CD8-positive, alpha-beta memory T cell (primary cell): ENCODE results near the gene SAA4. TPM values are rescaled to one million over a fixed set of nuclear protein-coding genes. Genes with fewer than 3 reads are reported as not detected.
"Not testable (repeated sequence)": the region's sequence is repeated elsewhere in the genome, so short reads cannot be mapped to it uniquely, and the experiment has no call there.

Source experiments
- CTCF ChIA-PET: fragments of 350-600 bp; sonication (Branson Sonifier 250); formaldehyde crosslinking; loops from one replicate; lab custom pipeline; 2021; ENCODE audit warnings: antibody characterized with exemption; lab: Charles Lee
- POLR2A ChIA-PET: fragments of 350-600 bp; sonication (Branson Sonifier 250); formaldehyde crosslinking; loops from one replicate; lab custom pipeline; 2021; ENCODE audit warnings: antibody characterized with exemption; lab: Charles Lee
- DNase-seq, 5 donors: peaks; one replicate each; pipeline versions ENCODE4 v3.0.0 to v3.0.0-alpha.2; 2020 to 2022; ENCODE audit warnings: mixed read lengths in 1 of 5
- H3K27ac ChIP-seq: one replicate; pipeline ENCODE4 v1.7.0; 2013; ENCODE audit warnings: low read depth, mild to moderate bottlenecking, low read length, moderate library complexity
- H3K27me3 ChIP-seq: 2 replicates; pipeline ENCODE4 v1.7.0; 2013; ENCODE audit warnings: low read length, mild to moderate bottlenecking; ENCODE audit not compliant: insufficient read depth, poor library complexity, severe bottlenecking
- H3K36me3 ChIP-seq: 2 replicates; pipeline ENCODE4 v1.7.0; 2013; ENCODE audit warnings: mild to moderate bottlenecking, low read length, moderate library complexity; ENCODE audit not compliant: insufficient read depth
- H3K4me1 ChIP-seq: 2 replicates; pipeline ENCODE4 v1.7.0; 2013; ENCODE audit warnings: mild to moderate bottlenecking, low read length, moderate library complexity; ENCODE audit not compliant: insufficient read depth
- H3K4me3 ChIP-seq: 2 replicates; pipeline ENCODE4 v1.7.0; 2013; ENCODE audit warnings: mild to moderate bottlenecking, low read length
- H3K9me3 ChIP-seq: 2 replicates; pipeline ENCODE4 v1.7.0; 2013; ENCODE audit warnings: mild to moderate bottlenecking, low read length
- H3K27ac Mint-ChIP-seq, 8 donors: one replicate each; pipeline ENCODE4 v1.8.0; 2020 to 2021; ENCODE audit warnings: mixed read lengths in 8 of 8, mild to moderate bottlenecking in 6 of 8, inconsistent platforms in 3 of 8, moderate library complexity in 3 of 8
- H3K27me3 Mint-ChIP-seq, 2 donors: one replicate each; pipeline ENCODE4 v1.8.0; 2020 to 2021; ENCODE audit warnings: mixed read lengths in 2 of 2, mild to moderate bottlenecking in 1 of 2, moderate library complexity in 1 of 2
- H3K36me3 Mint-ChIP-seq, 3 donors: one replicate each; pipeline ENCODE4 v1.8.0; 2020 to 2021; ENCODE audit warnings: mixed read lengths in 3 of 3, inconsistent platforms in 1 of 3, mild to moderate bottlenecking in 1 of 3
- H3K4me1 Mint-ChIP-seq, 3 donors: one replicate each; pipeline ENCODE4 v1.8.0; 2020 to 2021; ENCODE audit warnings: mixed read lengths in 3 of 3, inconsistent platforms in 1 of 3, mild to moderate bottlenecking in 1 of 3
- H3K4me3 Mint-ChIP-seq, 7 donors: one replicate each; pipeline ENCODE4 v1.8.0; 2020 to 2021; ENCODE audit warnings: mixed read lengths in 7 of 7, mild to moderate bottlenecking in 6 of 7, moderate library complexity in 4 of 7, inconsistent platforms in 2 of 7
- H3K9me3 Mint-ChIP-seq, 5 donors: one replicate each; pipeline ENCODE4 v1.8.0; 2020 to 2022; ENCODE audit warnings: mixed read lengths in 5 of 5, mild to moderate bottlenecking in 3 of 5, moderate library complexity in 2 of 5, inconsistent platforms in 1 of 5
- polyA plus RNA-seq: library from polyadenylated mRNA; unstranded; fragments of 300-500 nt; fragmentation: Illumina TruSeq; gene quantifications from one replicate; pipeline ENCODE4 v1.2.3, GENCODE V29; 2021
- total RNA-seq, 2 experiments: library from RNA; stranded (reverse); gene quantifications; one replicate each; pipeline ENCODE4 v1.2.3, GENCODE V29; 2021

The SAA4 gene
- total and polyA plus RNA-seq, 3 experiments from 2014 or later = not detected

DNA sequence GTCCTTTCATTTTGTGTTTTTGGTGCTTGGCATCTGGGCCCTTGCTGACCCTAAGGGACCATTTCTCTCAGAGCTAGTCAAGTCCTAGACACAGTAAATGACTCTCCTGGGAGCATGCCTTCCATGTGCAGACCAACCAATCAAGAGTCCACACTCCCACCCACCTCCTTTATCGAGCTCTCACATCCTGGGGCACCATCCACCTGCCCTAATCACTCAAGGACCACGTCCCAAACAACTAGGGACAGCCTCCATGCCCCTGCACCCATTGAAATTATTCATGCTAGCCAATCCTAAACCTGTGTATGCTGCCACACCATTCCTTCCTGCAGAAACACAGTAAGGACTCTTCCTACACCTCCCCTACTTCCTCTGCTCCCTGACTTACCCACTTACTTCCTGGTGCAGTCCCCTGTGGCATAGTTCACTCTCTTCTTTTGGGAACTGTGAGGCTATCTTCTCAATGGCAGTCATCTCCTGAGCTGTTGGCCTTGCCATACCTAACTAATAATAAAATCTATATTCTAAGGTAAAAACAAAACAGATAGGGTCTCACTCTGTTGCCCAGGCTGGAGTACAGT lies 18.3 kb upstream of the SAA4 start:
- no peaks in the 10 kb centered on the region for H3K9me3 ChIP-seq
- ChIA-PET CTCF (no interaction called here), POLR2A (no interaction called here)
- no peak for DNase-seq
- Mint-ChIP-seq H3K27ac (no peak overlapping the region), H3K9me3 (no peaks in the 10 kb centered on the region), H3K36me3 (no peaks in the 10 kb centered on the region), H3K27me3 (peaks cover 0 to 7% of the 10 kb centered on the region in 2 donors), H3K4me1 (no peaks in the 10 kb centered on the region), H3K4me3 (no peak overlapping the region)
- H3K27me3 ChIP-seq = no peaks in the 10 kb centered on the region
- H3K4me1 ChIP-seq = no peaks in the 10 kb centered on the region
- H3K4me3 ChIP-seq = no peak overlapping the region
- no peak overlapping the region for H3K27ac ChIP-seq
- H3K36me3 ChIP-seq = no peaks in the 10 kb centered on the region

DNA sequence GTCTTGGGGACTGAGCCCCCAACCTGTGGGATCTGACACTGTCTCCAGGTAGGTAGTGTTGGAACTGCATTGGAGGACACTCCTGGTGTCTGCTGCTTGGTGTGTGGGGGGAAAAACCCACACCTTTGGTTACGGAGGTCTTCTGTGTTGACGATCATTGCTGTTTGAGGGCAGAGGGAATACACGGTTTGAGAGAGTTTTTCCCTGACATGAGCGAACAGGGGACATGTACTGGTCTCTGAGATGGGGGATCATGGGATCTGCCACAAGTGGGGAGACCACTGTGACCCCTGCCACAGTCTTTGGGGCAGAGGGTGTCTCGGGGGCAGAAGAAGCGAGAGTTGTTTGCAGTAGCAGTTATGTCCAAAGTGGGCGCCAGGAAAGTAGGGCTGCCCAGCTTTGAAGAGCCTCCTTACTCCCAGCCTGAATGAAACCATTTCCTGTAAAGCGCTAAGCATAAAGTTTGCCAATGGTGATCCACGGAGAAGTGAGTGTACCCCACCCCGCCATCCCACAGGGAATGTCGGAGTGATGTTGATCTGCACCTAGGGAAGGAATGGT lies 17.3 kb upstream of the SAA4 start:
- Mint-ChIP-seq H3K27ac (no peak overlapping the region), H3K36me3 (no peaks in the 10 kb centered on the region), H3K4me3 (no peak overlapping the region), H3K9me3 (no peaks in the 10 kb centered on the region), H3K4me1 (no peaks in the 10 kb centered on the region), H3K27me3 (peaks cover 0 to 7% of the 10 kb centered on the region in 2 donors)
- ChIA-PET CTCF (interaction anchor here (2.0 kb wide), 1 partner anchor 10 kb away, joined by 7 read pairs; no protein-coding TSS in a partner anchor), POLR2A (no interaction called here)
- Histone ChIP-seq H3K36me3 (no peaks in the 10 kb centered on the region), H3K9me3 (no peaks in the 10 kb centered on the region), H3K4me1 (no peaks in the 10 kb centered on the region), H3K4me3 (no peak overlapping the region), H3K27me3 (no peaks in the 10 kb centered on the region), H3K27ac (no peak overlapping the region)
- no peak for DNase-seq

DNA sequence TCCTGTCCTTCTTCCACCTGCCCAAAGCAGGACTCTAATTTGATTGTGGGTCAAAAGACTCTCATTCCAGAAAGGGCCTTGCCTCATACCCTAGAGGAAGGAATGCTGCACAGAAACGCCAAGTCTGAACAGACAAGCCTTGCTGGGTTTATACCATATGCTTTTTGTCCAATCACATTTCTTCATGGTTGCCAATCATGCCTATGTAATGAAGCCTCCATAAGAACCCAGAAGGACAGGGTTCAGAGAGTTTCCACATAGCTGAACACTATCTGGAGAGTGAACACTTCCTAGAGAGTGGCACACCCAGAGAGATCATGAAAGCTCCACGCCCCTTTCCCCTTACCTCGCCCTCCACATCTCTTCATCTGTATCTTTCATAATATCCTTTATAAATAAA lies 16.6 kb upstream of the SAA4 start:
- Histone ChIP-seq H3K36me3 (no peaks in the 10 kb centered on the region), H3K27ac (no peak overlapping the region), H3K9me3 (no peaks in the 10 kb centered on the region), H3K4me3 (no peak overlapping the region), H3K4me1 (no peaks in the 10 kb centered on the region), H3K27me3 (no peaks in the 10 kb centered on the region)
- ChIA-PET CTCF (interaction anchor here (2.0 kb wide), 1 partner anchor 9 kb away, joined by 7 read pairs; no protein-coding TSS in a partner anchor), POLR2A (no interaction called here)
- H3K36me3 Mint-ChIP-seq = no peaks in the 10 kb centered on the region
- H3K27ac Mint-ChIP-seq = no peak overlapping the region
- peaks cover 0 to 7% of the 10 kb centered on the region in 2 donors for H3K27me3 Mint-ChIP-seq
- no peak overlapping the region for H3K4me3 Mint-ChIP-seq
- DNase-seq = no peak
- H3K9me3 Mint-ChIP-seq = no peaks in the 10 kb centered on the region
- H3K4me1 Mint-ChIP-seq = no peaks in the 10 kb centered on the region

DNA sequence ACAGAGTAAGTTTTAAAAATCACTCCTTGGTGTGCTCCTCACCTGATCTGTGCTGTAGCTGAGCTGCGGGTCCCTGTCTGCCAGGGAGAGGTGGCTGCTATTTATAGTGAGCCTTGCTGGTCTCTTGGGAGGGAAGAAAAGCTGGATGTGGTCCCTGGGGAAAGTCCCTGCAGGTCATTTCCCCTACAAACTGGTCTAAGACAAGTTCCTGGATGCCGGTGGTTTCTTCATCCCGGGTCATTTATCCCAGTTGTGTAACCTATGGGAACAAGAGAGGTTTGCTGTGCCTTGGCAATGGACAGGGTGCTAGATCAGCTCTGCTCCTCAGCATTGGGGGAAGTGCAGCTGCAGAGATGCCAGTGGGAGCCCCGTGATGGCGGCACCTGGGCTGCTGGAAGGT lies 12.0 kb upstream of the SAA4 start, which contains the start of gene SAA2:
TSS of gene SAA2 (minus strand) at position 108 of the 400 bp plus-strand sequence. CDS start 657 bp downstream, outside the sequence.
- peaks cover 0 to 4% (median 0%) of the 10 kb centered on the region in 3 donors for H3K36me3 Mint-ChIP-seq

DNA sequence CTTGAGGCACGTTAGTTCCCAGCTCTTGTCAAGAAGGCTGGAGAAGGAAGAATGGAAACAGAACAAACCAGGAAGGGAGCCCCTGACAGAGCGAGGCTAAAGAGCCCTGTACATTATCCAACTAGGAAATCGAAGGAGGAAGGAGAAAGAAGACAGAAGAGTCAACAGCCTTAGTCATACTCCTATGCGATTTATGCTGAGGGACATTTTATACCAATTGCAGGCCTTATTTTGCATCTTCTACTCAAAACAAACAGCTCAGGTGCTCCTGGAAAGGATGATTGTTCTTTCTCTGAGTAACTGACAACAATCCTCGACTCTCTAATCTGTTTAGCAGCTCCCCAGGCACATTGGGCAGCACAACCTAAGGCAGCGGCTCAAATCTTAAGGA lies 10.6 kb upstream of the SAA4 start:
- H3K27ac ChIP-seq, H3K27me3 ChIP-seq, H3K27me3 Mint-ChIP-seq, CTCF ChIA-PET, H3K4me1 ChIP-seq, H3K4me3 ChIP-seq, H3K36me3 ChIP-seq, H3K9me3 Mint-ChIP-seq, DNase-seq, POLR2A ChIA-PET, H3K9me3 ChIP-seq, H3K36me3 Mint-ChIP-seq: not testable (repeated sequence)
- Mint-ChIP-seq H3K27ac (peak overlapping the region; percentile 72 to 99 (median 94)), H3K4me3 (peak overlapping the region; percentile 82 to 90 (median 85)), H3K4me1 (peaks cover 15 to 25% (median 17%) of the 10 kb centered on the region in 3 donors)

More for the DNA sequence above, 12.0 kb upstream of the SAA4 start, which contains the start of gene SAA2:
- H3K9me3 Mint-ChIP-seq = peaks cover 0 to 2% (median 0%) of the 10 kb centered on the region in 5 donors
- H3K4me3 Mint-ChIP-seq = peak within 1 kb of the TSS in 1 of 7 donors; percentile 52
- Histone ChIP-seq H3K36me3 (no peaks in the 10 kb centered on the region), H3K27ac (no peak within 1 kb of the TSS), H3K9me3 (no peaks in the 10 kb centered on the region), H3K4me1 (no peaks in the 10 kb centered on the region), H3K27me3 (no peaks in the 10 kb centered on the region), H3K4me3 (no peak within 1 kb of the TSS)
- ChIA-PET CTCF (interaction anchor here (0.9 kb wide), 1 partner anchor 21 kb away, joined by 3 read pairs; no protein-coding TSS in a partner anchor), POLR2A (interaction anchor here (0.5 kb wide), 1 partner anchor 121 kb away, joined by 4 read pairs; no protein-coding TSS in a partner anchor)
- no peaks in the 10 kb centered on the region for H3K27me3 Mint-ChIP-seq
- no peak within 1 kb of the TSS for H3K27ac Mint-ChIP-seq
- peaks cover 15 to 25% (median 17%) of the 10 kb centered on the region in 3 donors for H3K4me1 Mint-ChIP-seq
- DNase-seq = no peak

DNA sequence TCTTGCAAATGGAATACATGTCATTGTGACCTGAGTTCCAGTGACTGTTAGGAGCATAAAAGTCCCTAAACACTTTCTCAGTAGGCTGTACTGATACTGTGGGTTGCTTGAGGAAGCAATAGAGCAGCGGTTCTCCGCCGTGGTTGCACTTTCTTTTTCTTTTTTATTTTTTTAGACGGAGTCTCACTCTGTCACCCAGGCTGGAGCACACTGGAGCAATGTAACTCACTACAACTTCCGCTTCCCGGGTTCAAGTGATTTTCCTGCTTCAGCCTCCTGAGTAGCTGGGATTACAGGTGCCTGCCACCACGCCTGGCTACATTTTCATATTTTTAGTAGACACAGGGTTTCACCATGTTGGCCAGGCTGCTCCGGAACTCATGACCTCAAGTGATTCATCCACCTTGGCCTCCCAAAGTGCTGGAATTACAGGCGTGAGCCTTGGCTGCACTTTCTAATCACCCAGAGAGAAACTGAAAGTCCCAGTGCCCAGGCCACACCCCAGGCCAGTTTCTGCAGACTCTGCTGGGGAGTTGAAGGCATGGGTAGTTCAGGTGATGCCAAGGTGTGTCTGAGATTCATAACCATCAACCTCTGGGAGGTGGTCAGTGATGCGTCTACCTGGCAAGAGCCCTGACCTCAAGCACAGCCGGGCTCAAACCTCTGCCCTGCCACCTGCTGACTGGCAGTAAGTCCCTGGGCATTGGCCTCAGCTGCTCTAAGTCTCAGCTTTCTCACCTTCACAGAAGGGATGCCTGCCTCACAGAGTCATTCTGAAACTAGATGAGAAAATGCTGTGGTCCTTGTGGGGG lies 10.0 kb upstream of the SAA4 start:
- POLR2A ChIA-PET, H3K4me1 ChIP-seq, CTCF ChIA-PET, H3K36me3 Mint-ChIP-seq, H3K27me3 Mint-ChIP-seq, H3K27me3 ChIP-seq, H3K9me3 ChIP-seq, H3K9me3 Mint-ChIP-seq, H3K36me3 ChIP-seq, H3K27ac ChIP-seq: not testable (repeated sequence)
- Mint-ChIP-seq H3K4me1 (peaks cover 15 to 25% (median 17%) of the 10 kb centered on the region in 3 donors), H3K27ac (peak overlapping the region; percentile 90 to 99 (median 94)), H3K4me3 (peak overlapping the region; percentile 82 to 90 (median 85))
- peak in 1 of 5 donors; percentile 33 for DNase-seq
- H3K4me3 ChIP-seq = peak overlapping the region; percentile 27

DNA sequence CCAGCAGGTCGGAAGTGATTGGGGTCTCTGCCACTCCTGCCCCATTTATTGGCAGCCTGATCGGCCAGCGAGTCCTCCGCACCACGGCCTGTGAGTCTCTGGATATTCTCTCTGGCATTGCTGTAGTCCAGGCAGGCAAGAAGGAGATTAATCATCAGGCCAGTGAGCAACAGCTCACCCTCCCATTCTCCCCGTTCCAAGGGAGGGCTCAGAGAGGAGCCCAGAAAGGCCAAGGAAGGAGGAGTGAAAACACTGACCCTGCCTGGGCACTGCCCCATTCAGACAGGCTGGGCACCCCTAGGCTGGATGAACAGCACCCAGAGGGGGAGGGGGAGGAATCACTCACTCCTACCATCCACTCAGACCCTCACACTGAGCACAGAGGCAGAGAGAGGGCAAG lies 8.8 kb upstream of the SAA4 start:
- no peaks in the 10 kb centered on the region for H3K4me1 ChIP-seq
- H3K27me3 Mint-ChIP-seq = peaks cover 0 to 2% of the 10 kb centered on the region in 2 donors
- no peak for DNase-seq
- peak overlapping the region in 6 of 8 donors; percentile 8 to 83 (median 34) for H3K27ac Mint-ChIP-seq
- peaks cover 15 to 25% (median 17%) of the 10 kb centered on the region in 3 donors for H3K4me1 Mint-ChIP-seq
- H3K36me3 Mint-ChIP-seq = peaks cover 0 to 6% (median 0%) of the 10 kb centered on the region in 3 donors
- no peak overlapping the region for H3K4me3 Mint-ChIP-seq
- H3K4me3 ChIP-seq = no peak overlapping the region
- CTCF ChIA-PET = no interaction called here
- H3K27ac ChIP-seq = no peak overlapping the region
- peaks cover 0 to 5% (median 0%) of the 10 kb centered on the region in 5 donors for H3K9me3 Mint-ChIP-seq
- no peaks in the 10 kb centered on the region for H3K36me3 ChIP-seq
- POLR2A ChIA-PET = no interaction called here
- H3K9me3 ChIP-seq = no peaks in the 10 kb centered on the region
- no peaks in the 10 kb centered on the region for H3K27me3 ChIP-seq
